Stomach smooth muscle (tissue), 2 donors: Measurements from ENCODE around the gene MAU2.
"Not testable (repeated sequence)": the region's sequence is repeated elsewhere in the genome, so short reads cannot be mapped to it uniquely, and the experiment has no call there.

Source experiments
- H3K27ac ChIP-seq: one replicate; pipeline ENCODE4 v1.7.0; 2013; ENCODE audit warnings: mild to moderate bottlenecking, low read length, inconsistent platforms
- H3K27me3 ChIP-seq, 2 donors: one replicate each; pipeline ENCODE4 v1.7.0; 2013; ENCODE audit warnings: low read length in 2 of 2; ENCODE audit not compliant: insufficient read depth in 2 of 2, control insufficient read depth in 1 of 2
- H3K36me3 ChIP-seq, 2 donors: one replicate each; pipeline ENCODE4 v1.7.0; 2013; ENCODE audit warnings: low read length in 2 of 2; ENCODE audit not compliant: control insufficient read depth in 2 of 2, insufficient read depth in 2 of 2
- H3K4me1 ChIP-seq: one replicate; pipeline ENCODE4 v1.7.0; 2013; ENCODE audit warnings: low read length; ENCODE audit not compliant: control insufficient read depth, insufficient read depth
- H3K4me3 ChIP-seq, 2 donors: one replicate each; pipeline ENCODE4 v1.7.0; 2013; ENCODE audit warnings: low read length in 2 of 2
- H3K9ac ChIP-seq, 2 donors: one replicate each; pipeline ENCODE4 v1.7.0; 2013; ENCODE audit warnings: low read length in 2 of 2, mild to moderate bottlenecking in 1 of 2
- H3K9me3 ChIP-seq, 2 donors: one replicate each; pipeline ENCODE4 v1.7.0; 2013; ENCODE audit warnings: low read length in 2 of 2; ENCODE audit not compliant: control insufficient read depth in 2 of 2
- donor health status: healthy.
- donor health status: Pancreatic carcinoma.

Gene MAU2

GRCh38 chr19:19362075-19362474, 41.4 kb downstream of the MAU2 start:
- no peak overlapping the region for H3K27ac ChIP-seq
- no peak overlapping the region for H3K4me3 ChIP-seq

GRCh38 chr19:19366434-19367396, 46.1 kb downstream of the MAU2 start:
- H3K9me3 ChIP-seq = no peaks in the 10 kb centered on the region
- H3K4me3 ChIP-seq = peak overlapping the region in 1 of 2 donors; percentile 49
- H3K27ac ChIP-seq = no peak overlapping the region
- no peak overlapping the region for H3K9ac ChIP-seq
- H3K4me1 ChIP-seq = peaks cover 5% of the 10 kb centered on the region
- H3K27me3 ChIP-seq = no peaks in the 10 kb centered on the region
- H3K36me3 ChIP-seq = no peaks in the 10 kb centered on the region

More at GRCh38 chr19:19362075-19362474, 41.4 kb downstream of the MAU2 start:
- Histone ChIP-seq H3K9ac (no peak overlapping the region), H3K4me1 (peaks cover 5% of the 10 kb centered on the region), H3K9me3 (no peaks in the 10 kb centered on the region), H3K27me3 (no peaks in the 10 kb centered on the region), H3K36me3 (peaks cover 3 to 7% of the 10 kb centered on the region in 2 donors)

- peaks cover 5% of the 10 kb centered on the region for H3K4me1 ChIP-seq
- H3K9ac ChIP-seq = no peak overlapping the region
- H3K36me3 ChIP-seq = no peaks in the 10 kb centered on the region
- H3K9me3 ChIP-seq = no peaks in the 10 kb centered on the region
- no peaks in the 10 kb centered on the region for H3K27me3 ChIP-seq
- no peak overlapping the region for H3K27ac ChIP-seq
- H3K4me3 ChIP-seq = no peak overlapping the region
These were observed 47.5 kb downstream of the MAU2 start for GRCh38 chr19:19368087-19368486.

- no peaks in the 10 kb centered on the region for H3K27me3 ChIP-seq
- no peaks in the 10 kb centered on the region for H3K36me3 ChIP-seq
- H3K9me3 ChIP-seq = no peaks in the 10 kb centered on the region
- peaks cover 5% of the 10 kb centered on the region for H3K4me1 ChIP-seq
- no peak overlapping the region for H3K27ac ChIP-seq
- no peak overlapping the region for H3K9ac ChIP-seq
- H3K4me3 ChIP-seq = no peak overlapping the region
These were observed 50.4 kb downstream of the MAU2 start for GRCh38 chr19:19371059-19371458.

- H3K9me3 ChIP-seq = no peaks in the 10 kb centered on the region
- peak overlapping the region; percentile 49 for H3K27ac ChIP-seq
- no peak overlapping the region for H3K4me3 ChIP-seq
- H3K4me1 ChIP-seq = no peaks in the 10 kb centered on the region
- no peaks in the 10 kb centered on the region for H3K36me3 ChIP-seq
- no peak overlapping the region for H3K9ac ChIP-seq
- no peaks in the 10 kb centered on the region for H3K27me3 ChIP-seq
These were observed 52.2 kb downstream of the MAU2 start for GRCh38 chr19:19372656-19373416.

GRCh38 chr19:19379527-19379926, 58.9 kb downstream of the MAU2 start:
- Histone ChIP-seq H3K27ac (no peak overlapping the region), H3K4me3 (no peak overlapping the region), H3K27me3 (no peaks in the 10 kb centered on the region), H3K9me3 (no peaks in the 10 kb centered on the region), H3K36me3 (no peaks in the 10 kb centered on the region), H3K9ac (no peak overlapping the region), H3K4me1 (peaks cover 1% of the 10 kb centered on the region)

- not testable (repeated sequence) for H3K4me1 ChIP-seq, H3K9me3 ChIP-seq, H3K27ac ChIP-seq, H3K9ac ChIP-seq, H3K27me3 ChIP-seq, H3K36me3 ChIP-seq, H3K4me3 ChIP-seq
These were observed 59.7 kb downstream of the MAU2 start for GRCh38 chr19:19380316-19380715.

- Histone ChIP-seq H3K36me3 (no peaks in the 10 kb centered on the region), H3K4me1 (peaks cover 8% of the 10 kb centered on the region), H3K4me3 (no peak overlapping the region), H3K27ac (no peak overlapping the region), H3K27me3 (no peaks in the 10 kb centered on the region), H3K9me3 (no peaks in the 10 kb centered on the region), H3K9ac (no peak overlapping the region)
These were observed 60.6 kb downstream of the MAU2 start for GRCh38 chr19:19381007-19381926.

GRCh38 chr19:19382118-19382517, 61.5 kb downstream of the MAU2 start:
- H3K27me3 ChIP-seq = no peaks in the 10 kb centered on the region
- H3K9ac ChIP-seq = no peak overlapping the region
- H3K4me1 ChIP-seq = peaks cover 16% of the 10 kb centered on the region
- H3K4me3 ChIP-seq = no peak overlapping the region
- H3K9me3 ChIP-seq = no peaks in the 10 kb centered on the region
- H3K36me3 ChIP-seq = no peaks in the 10 kb centered on the region
- no peak overlapping the region for H3K27ac ChIP-seq

GRCh38 chr19:19384486-19384885, 63.9 kb downstream of the MAU2 start:
- Histone ChIP-seq H3K9me3 (no peaks in the 10 kb centered on the region), H3K4me1 (peaks cover 21% of the 10 kb centered on the region), H3K36me3 (no peaks in the 10 kb centered on the region), H3K27me3 (no peaks in the 10 kb centered on the region), H3K9ac (peak overlapping the region; percentile 76 to 84), H3K27ac (peak overlapping the region; percentile 66), H3K4me3 (peak overlapping the region; percentile 38 to 73)
